Suprapubic skin (tissue), 4 donors: ENCODE data around the gene SMOC2. TPM values are rescaled to one million over a fixed set of nuclear protein-coding genes. Genes with fewer than 3 reads are reported as not detected.
A peak's percentile ranks its signal among the peaks of the same experiment; 100 is the strongest.

Experiments
- DNase-seq, 2 donors: peaks; one replicate each; pipeline ENCODE4 v3.0.0-alpha.2; 2019; ENCODE audit warnings: low spot score in 2 of 2
- H3K27ac ChIP-seq: fragments of 200-600 bp; sonication (generic); one replicate; pipeline ENCODE4 v1.5.1; 2019
- H3K27me3 ChIP-seq: fragments of 200-600 bp; sonication (generic); one replicate; pipeline ENCODE4 v1.5.1; 2019
- H3K36me3 ChIP-seq: fragments of 200-600 bp; sonication (generic); one replicate; pipeline ENCODE4 v1.5.1; 2019
- H3K4me1 ChIP-seq: fragments of 200-600 bp; sonication (generic); one replicate; pipeline ENCODE4 v1.5.1; 2019
- H3K4me3 ChIP-seq: fragments of 200-600 bp; sonication (generic); one replicate; pipeline ENCODE4 v1.5.1; 2019; ENCODE audit warnings: mild to moderate bottlenecking
- H3K9me3 ChIP-seq: fragments of 200-600 bp; sonication (generic); one replicate; pipeline ENCODE4 v1.5.1; 2019
- CTCF ChIP-seq, 2 donors: fragments of 200-600 bp in 1 of 2; fragments of 450-650 bp in 1 of 2; sonication (generic) in 1 of 2; IDR thresholded peaks; one replicate each; pipeline ENCODE4 v1.5.1; 2016 to 2019; ENCODE audit warnings: antibody characterized with exemption in 2 of 2, mild to moderate bottlenecking in 1 of 2, moderate library complexity in 1 of 2
- EP300 ChIP-seq: sonication (generic); formaldehyde crosslinking; IDR thresholded peaks from one replicate; pipeline ENCODE4 v1.6.1; 2017; ENCODE audit warnings: antibody characterized with exemption
- POLR2A ChIP-seq, 2 donors: fragments of 450-650 bp; IDR thresholded peaks; one replicate each; pipeline ENCODE4 v1.6.1; 2017; ENCODE audit warnings: antibody characterized with exemption in 2 of 2, mild to moderate bottlenecking in 2 of 2, moderate library complexity in 2 of 2
- POLR2AphosphoS5 ChIP-seq, 3 donors: sonication (generic); formaldehyde crosslinking; IDR thresholded peaks; one replicate each; pipeline ENCODE4 v1.6.1; 2017; ENCODE audit warnings: antibody characterized with exemption in 3 of 3
- WGBS: methylation state at CpG from one replicate; pipeline ENCODE4 v1.1.5; 2018; 5-methylcytosine and 5-hydroxymethylcytosine counted together
- total RNA-seq, 4 donors: library from RNA; depleted of rRNA; stranded (reverse); fragments of >200 nt; gene quantifications; one replicate each; pipeline ENCODE4 v1.1.0, GENCODE V29; 2016

The SMOC2 gene
- total RNA-seq, 4 donors from 2014 or later = 16.2 to 22.9 (median 18.8) TPM

GRCh38 chr6:168599118-168599494 is 158.1 kb downstream of the SMOC2 start:
- Histone ChIP-seq H3K36me3 (no peaks in the 10 kb centered on the region), H3K9me3 (no peaks in the 10 kb centered on the region), H3K27me3 (peaks cover 3% of the 10 kb centered on the region), H3K4me3 (no peak overlapping the region), H3K27ac (no peak overlapping the region), H3K4me1 (no peaks in the 10 kb centered on the region)
- 73% methylated on average over 4 of the region's 4 CpGs for WGBS
- TF ChIP-seq POLR2A (IDR thresholded peaks at IDR 0.05) (no peak), POLR2AphosphoS5 (IDR thresholded peaks at IDR 0.05) (no peak), EP300 (no peak), CTCF (IDR thresholded peaks at IDR 0.05) (no peak)
- no peak for DNase-seq

GRCh38 chr6:168599769-168600330 is 158.9 kb downstream of the SMOC2 start:
- H3K27ac ChIP-seq = no peak overlapping the region
- TF ChIP-seq CTCF (IDR thresholded peaks at IDR 0.05) = no peak
- TF ChIP-seq POLR2AphosphoS5 (IDR thresholded peaks at IDR 0.05) = no peak
- TF ChIP-seq POLR2A (IDR thresholded peaks at IDR 0.05) = no peak
- TF ChIP-seq EP300 = no peak
- no peaks in the 10 kb centered on the region for H3K9me3 ChIP-seq
- no peaks in the 10 kb centered on the region for H3K36me3 ChIP-seq
- 80% methylated on average over 10 of the region's 11 CpGs for WGBS
- no peak for DNase-seq
- no peaks in the 10 kb centered on the region for H3K4me1 ChIP-seq
- H3K27me3 ChIP-seq = peaks cover 3% of the 10 kb centered on the region
- no peak overlapping the region for H3K4me3 ChIP-seq

- H3K4me1 ChIP-seq = no peaks in the 10 kb centered on the region
- peaks cover 3% of the 10 kb centered on the region for H3K27me3 ChIP-seq
- no peaks in the 10 kb centered on the region for H3K9me3 ChIP-seq
- TF ChIP-seq CTCF (IDR thresholded peaks at IDR 0.05) (no peak), POLR2AphosphoS5 (IDR thresholded peaks at IDR 0.05) (no peak)
- H3K4me3 ChIP-seq = no peak overlapping the region
- H3K27ac ChIP-seq = no peak overlapping the region
- H3K36me3 ChIP-seq = no peaks in the 10 kb centered on the region
- peak in 1 of 2 donors; percentile 56 for DNase-seq
- 89% methylated on average over 11 of the region's 11 CpGs for WGBS
Observed at GRCh38 chr6:168600381-168600780, 159.4 kb downstream of the SMOC2 start.

GRCh38 chr6:168601111-168601510 is 160.1 kb downstream of the SMOC2 start:
- Histone ChIP-seq H3K4me1 (no peaks in the 10 kb centered on the region), H3K27ac (no peak overlapping the region), H3K9me3 (no peaks in the 10 kb centered on the region), H3K27me3 (peaks cover 3% of the 10 kb centered on the region), H3K4me3 (no peak overlapping the region), H3K36me3 (no peaks in the 10 kb centered on the region)
- TF ChIP-seq POLR2AphosphoS5 (IDR thresholded peaks at IDR 0.05) (no peak), CTCF (IDR thresholded peaks at IDR 0.05) (no peak), EP300 (no peak), POLR2A (IDR thresholded peaks at IDR 0.05) (no peak)
- 87% methylated on average over 17 of the region's 17 CpGs for WGBS
- DNase-seq = peak in 1 of 2 donors; percentile 49

- Histone ChIP-seq H3K36me3 (no peaks in the 10 kb centered on the region), H3K27me3 (peaks cover 3% of the 10 kb centered on the region), H3K4me1 (no peaks in the 10 kb centered on the region), H3K27ac (no peak overlapping the region), H3K4me3 (no peak overlapping the region), H3K9me3 (no peaks in the 10 kb centered on the region)
- no peak for TF ChIP-seq POLR2A (IDR thresholded peaks at IDR 0.05)
- no peak for TF ChIP-seq EP300
- DNase-seq = peak in 1 of 2 donors; percentile 40
- WGBS = 82% methylated on average over 10 of the region's 10 CpGs
Observed at GRCh38 chr6:168601546-168601945, 160.6 kb downstream of the SMOC2 start.

GRCh38 chr6:168602576-168602975 is 161.6 kb downstream of the SMOC2 start:
- TF ChIP-seq CTCF (IDR thresholded peaks at IDR 0.05) (no peak), EP300 (no peak), POLR2AphosphoS5 (IDR thresholded peaks at IDR 0.05) (no peak), POLR2A (IDR thresholded peaks at IDR 0.05) (no peak)
- no peak overlapping the region for H3K27ac ChIP-seq
- no peaks in the 10 kb centered on the region for H3K4me1 ChIP-seq
- no peak overlapping the region for H3K4me3 ChIP-seq
- no peak for DNase-seq
- peaks cover 3% of the 10 kb centered on the region for H3K27me3 ChIP-seq
- no peaks in the 10 kb centered on the region for H3K9me3 ChIP-seq
- 80% methylated on average over 4 of the region's 4 CpGs for WGBS
- H3K36me3 ChIP-seq = no peaks in the 10 kb centered on the region
